ENCODE results near the gene SLC25A13. TPM values are rescaled to one million over a fixed set of nuclear protein-coding genes. Genes with fewer than 3 reads are reported as not detected.
"Not testable (repeated sequence)": the region's sequence is repeated elsewhere in the genome, so short reads cannot be mapped to it uniquely, and the experiment has no call there.

The SLC25A13 gene
- total RNA-seq, 1 donor from 2014 or later: 47.4 TPM

DNA sequence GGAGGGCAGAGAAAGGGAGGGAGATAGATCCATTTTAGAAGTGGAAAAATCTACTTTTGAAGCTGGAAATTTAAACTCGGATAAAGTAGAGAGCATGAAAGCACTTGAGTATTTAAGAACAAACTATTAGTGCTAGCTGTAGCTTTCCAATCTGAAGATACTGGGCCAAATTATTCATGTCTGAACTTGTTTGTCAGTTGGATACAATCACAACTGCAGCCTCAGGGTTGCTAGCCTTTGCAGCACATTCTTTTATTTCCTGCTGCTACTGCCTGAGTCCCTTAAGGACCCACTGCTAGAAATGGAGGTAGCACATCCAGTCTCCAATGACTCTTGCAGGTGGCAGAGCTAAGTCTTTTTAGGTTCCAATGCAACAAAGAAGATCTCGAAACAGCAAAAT, 8.3 kb upstream of the SLC25A13 start:
- Mint-ChIP-seq H3K27ac (peak overlapping the region; percentile 75), H3K9me3 (peaks cover 7% of the 10 kb centered on the region), H3K36me3 (no peaks in the 10 kb centered on the region), H3K27me3 (ENCODE audit: low read depth) (no peaks in the 10 kb centered on the region), H3K4me3 (no peak overlapping the region), H3K4me1 (peaks cover 30% of the 10 kb centered on the region)
- TF ChIP-seq, protein P1, sequence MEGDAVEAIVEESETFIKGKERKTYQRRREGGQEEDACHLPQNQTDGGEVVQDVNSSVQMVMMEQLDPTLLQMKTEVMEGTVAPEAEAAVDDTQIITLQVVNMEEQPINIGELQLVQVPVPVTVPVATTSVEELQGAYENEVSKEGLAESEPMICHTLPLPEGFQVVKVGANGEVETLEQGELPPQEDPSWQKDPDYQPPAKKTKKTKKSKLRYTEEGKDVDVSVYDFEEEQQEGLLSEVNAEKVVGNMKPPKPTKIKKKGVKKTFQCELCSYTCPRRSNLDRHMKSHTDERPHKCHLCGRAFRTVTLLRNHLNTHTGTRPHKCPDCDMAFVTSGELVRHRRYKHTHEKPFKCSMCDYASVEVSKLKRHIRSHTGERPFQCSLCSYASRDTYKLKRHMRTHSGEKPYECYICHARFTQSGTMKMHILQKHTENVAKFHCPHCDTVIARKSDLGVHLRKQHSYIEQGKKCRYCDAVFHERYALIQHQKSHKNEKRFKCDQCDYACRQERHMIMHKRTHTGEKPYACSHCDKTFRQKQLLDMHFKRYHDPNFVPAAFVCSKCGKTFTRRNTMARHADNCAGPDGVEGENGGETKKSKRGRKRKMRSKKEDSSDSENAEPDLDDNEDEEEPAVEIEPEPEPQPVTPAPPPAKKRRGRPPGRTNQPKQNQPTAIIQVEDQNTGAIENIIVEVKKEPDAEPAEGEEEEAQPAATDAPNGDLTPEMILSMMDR (IDR thresholded peaks at IDR 0.05; ENCODE audit: unreplicated experiment): no peak
- no peak for DNase-seq (ENCODE audit: low spot score in 2 of 2, unreplicated experiment in 2 of 2)

DNA sequence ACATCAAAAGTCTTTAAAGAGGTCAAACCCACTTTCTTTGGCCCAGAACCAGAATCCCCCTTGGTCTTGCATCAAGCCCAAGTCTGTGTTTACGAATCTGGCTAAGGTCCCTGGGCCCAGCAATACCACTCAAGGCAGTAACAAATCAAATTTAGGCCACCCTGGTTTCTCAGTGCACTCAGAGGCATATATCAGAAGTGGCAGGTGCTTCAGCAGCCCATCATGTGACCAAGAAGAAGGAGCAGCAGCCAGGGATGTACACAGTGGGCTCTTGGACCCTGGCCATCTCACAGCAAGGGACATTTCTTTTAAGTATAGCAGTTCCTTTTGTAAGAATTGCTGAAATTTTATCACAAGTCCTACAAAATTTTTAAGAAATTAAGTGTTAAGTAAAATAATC, 7.3 kb upstream of the SLC25A13 start:
- TF ChIP-seq, protein P1 (IDR thresholded peaks at IDR 0.05; ENCODE audit: unreplicated experiment): no peak

DNA sequence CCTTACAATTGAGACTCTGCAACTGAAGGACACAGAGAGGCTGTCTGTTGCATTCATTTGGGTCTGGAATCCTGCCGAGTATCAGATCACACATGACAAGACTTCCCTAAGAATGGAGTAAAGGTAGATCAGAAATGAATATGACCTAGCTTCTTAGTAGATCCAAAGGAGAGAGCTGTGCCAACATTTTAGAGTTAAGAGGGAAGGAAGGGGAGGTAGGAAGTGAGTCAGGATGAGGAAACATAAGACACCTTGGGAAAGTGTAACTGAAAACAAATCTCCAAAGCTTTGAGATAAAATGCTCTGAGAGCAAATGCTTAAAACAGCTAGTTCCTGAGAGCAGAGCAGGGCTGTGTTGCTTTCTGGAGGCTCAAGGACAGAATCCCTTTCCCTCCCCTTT, 6.1 kb upstream of the SLC25A13 start:
- H3K9me3 Mint-ChIP-seq: peaks cover 4% of the 10 kb centered on the region
- DNase-seq (ENCODE audit: low spot score in 2 of 2, unreplicated experiment in 2 of 2): no peak
- TF ChIP-seq, protein P1 (IDR thresholded peaks at IDR 0.05; ENCODE audit: unreplicated experiment): no peak
- no peaks in the 10 kb centered on the region for H3K27me3 Mint-ChIP-seq (ENCODE audit: low read depth)
- peaks cover 30% of the 10 kb centered on the region for H3K4me1 Mint-ChIP-seq
- H3K4me3 Mint-ChIP-seq: no peak overlapping the region
- H3K36me3 Mint-ChIP-seq: no peaks in the 10 kb centered on the region
- H3K27ac Mint-ChIP-seq: peak overlapping the region; percentile 14

More for the DNA sequence above, 7.3 kb upstream of the SLC25A13 start:
- DNase-seq (ENCODE audit: low spot score in 2 of 2, unreplicated experiment in 2 of 2): no peak
- no peak overlapping the region for H3K4me3 Mint-ChIP-seq
- H3K9me3 Mint-ChIP-seq: peaks cover 7% of the 10 kb centered on the region
- peaks cover 30% of the 10 kb centered on the region for H3K4me1 Mint-ChIP-seq
- H3K27ac Mint-ChIP-seq: peak overlapping the region; percentile 14
- no peaks in the 10 kb centered on the region for H3K36me3 Mint-ChIP-seq
- H3K27me3 Mint-ChIP-seq (ENCODE audit: low read depth): no peaks in the 10 kb centered on the region

DNA sequence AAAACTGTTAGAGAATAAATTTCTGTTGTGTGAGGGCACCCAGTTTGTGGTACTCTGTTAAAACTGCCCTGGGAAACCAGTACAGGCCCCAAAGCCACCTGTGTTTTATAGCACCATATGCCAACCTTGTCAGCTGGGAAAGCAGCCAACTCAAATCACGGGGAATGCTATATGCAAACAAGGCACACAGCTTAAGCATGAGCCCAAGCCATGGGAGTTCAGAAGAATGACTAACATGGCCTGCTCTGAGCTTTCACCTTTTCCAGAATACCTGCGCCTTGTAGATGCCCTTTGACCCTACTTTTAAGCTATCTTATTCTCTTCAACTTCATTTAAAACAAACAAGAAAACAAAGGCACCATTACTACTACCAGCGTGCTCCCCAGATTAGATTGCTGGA, 5.5 kb upstream of the SLC25A13 start:
- Mint-ChIP-seq H3K4me1 (peaks cover 27% of the 10 kb centered on the region), H3K9me3 (peaks cover 4% of the 10 kb centered on the region), H3K27me3 (ENCODE audit: low read depth) (no peaks in the 10 kb centered on the region), H3K27ac (no peak overlapping the region), H3K4me3 (no peak overlapping the region), H3K36me3 (no peaks in the 10 kb centered on the region)
- DNase-seq (ENCODE audit: low spot score in 2 of 2, unreplicated experiment in 2 of 2): no peak
- TF ChIP-seq, protein P1 (IDR thresholded peaks at IDR 0.05; ENCODE audit: unreplicated experiment): no peak

DNA sequence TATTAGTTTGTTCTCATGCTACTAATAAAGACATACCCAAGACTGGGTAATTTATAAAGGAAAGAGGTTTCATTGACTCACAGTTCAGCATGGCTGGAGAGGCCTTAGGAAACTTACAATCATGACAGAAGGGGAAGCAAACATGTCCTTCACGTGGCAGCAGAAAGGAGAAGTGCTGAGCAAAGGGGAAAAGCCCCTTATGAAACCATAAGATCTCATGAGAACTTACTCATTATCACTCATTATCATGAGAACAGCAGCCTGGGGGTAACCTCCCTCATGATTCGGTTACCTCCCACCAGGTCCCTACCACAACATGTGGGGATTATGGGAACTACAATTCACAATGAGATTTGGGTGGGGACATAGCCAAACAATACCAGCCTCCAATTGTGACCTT, 4.9 kb upstream of the SLC25A13 start:
- H3K4me3 Mint-ChIP-seq; H3K36me3 Mint-ChIP-seq; H3K27ac Mint-ChIP-seq; DNase-seq (ENCODE audit: low spot score in 2 of 2, unreplicated experiment in 2 of 2); H3K9me3 Mint-ChIP-seq; H3K27me3 Mint-ChIP-seq (ENCODE audit: low read depth): not testable (repeated sequence)
- H3K4me1 Mint-ChIP-seq: peaks cover 29% of the 10 kb centered on the region

DNA sequence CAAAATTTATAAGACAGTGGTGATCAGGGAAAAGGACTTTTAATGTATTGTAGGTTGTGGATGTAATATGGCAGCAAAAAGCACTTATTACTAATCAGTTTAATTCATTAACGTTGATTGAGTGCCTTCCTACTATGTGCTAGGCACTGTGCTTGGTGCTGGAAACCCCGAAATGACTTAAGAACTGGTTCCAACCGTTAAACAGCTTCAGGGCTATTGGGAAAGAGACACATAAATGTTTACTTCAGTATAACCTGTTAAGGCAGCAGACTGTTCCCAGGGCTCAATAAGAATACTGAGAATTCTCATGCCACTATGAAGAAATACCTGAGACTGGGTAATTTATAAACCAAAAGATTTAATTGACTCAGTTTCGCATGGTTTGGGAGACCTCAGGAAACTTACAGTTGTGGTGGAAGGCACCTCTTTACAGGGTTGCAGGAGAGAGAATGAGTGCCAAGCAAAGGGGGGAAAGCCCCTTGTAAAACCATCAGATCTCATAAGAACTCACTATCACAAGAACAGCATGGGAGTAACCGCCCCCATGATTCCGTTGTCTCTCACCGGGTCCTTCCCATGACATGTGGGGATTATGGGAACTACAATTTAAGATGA, 1.1 kb upstream of the SLC25A13 start:
- Mint-ChIP-seq H3K9me3 (peaks cover 4% of the 10 kb centered on the region), H3K4me3 (peak overlapping the region; percentile 91), H3K27ac (peak overlapping the region; percentile 80), H3K27me3 (ENCODE audit: low read depth) (no peaks in the 10 kb centered on the region), H3K36me3 (no peaks in the 10 kb centered on the region), H3K4me1 (peaks cover 14% of the 10 kb centered on the region)
- no peak for DNase-seq (ENCODE audit: low spot score in 2 of 2, unreplicated experiment in 2 of 2)
- TF ChIP-seq, protein P1 (IDR thresholded peaks at IDR 0.05; ENCODE audit: unreplicated experiment): no peak
